Urinary bladder (tissue), 4 donors: ENCODE measurements around the gene NKIRAS2. TPM values are rescaled to one million over a fixed set of nuclear protein-coding genes. Genes with fewer than 3 reads are reported as not detected.
A peak's percentile ranks its signal among the peaks of the same experiment; 100 is the strongest.

Experiments used
- DNase-seq: peaks from one replicate; pipeline ENCODE4 v3.0.0-alpha.2; 2015; ENCODE audit errors: extremely low spot score
- H3K27ac ChIP-seq: one replicate; pipeline ENCODE4 v1.5.1; 2013; ENCODE audit warnings: low read depth, mild to moderate bottlenecking, moderate library complexity
- H3K36me3 ChIP-seq: one replicate; pipeline ENCODE4 v1.6.1; 2013; ENCODE audit warnings: mild to moderate bottlenecking, moderate library complexity; ENCODE audit not compliant: insufficient read depth
- H3K4me1 ChIP-seq: one replicate; pipeline ENCODE4 v1.6.1; 2013; ENCODE audit warnings: mild to moderate bottlenecking, moderate library complexity; ENCODE audit not compliant: insufficient read depth
- H3K4me3 ChIP-seq: one replicate; pipeline ENCODE4 v1.5.1; 2013; ENCODE audit warnings: low read depth, low read length
- WGBS: extraction: QIAGEN DNeasy Blood & Tissue Kit; methylation state at CpG from one replicate; pipeline ENCODE4 v1.1.7; 2013; 5-methylcytosine and 5-hydroxymethylcytosine counted together
- polyA plus RNA-seq: library from polyadenylated mRNA; stranded (reverse); fragments of 200-250 nt; gene quantifications from one replicate; pipeline ENCODE4 v1.2.3, GENCODE V29; 2013
- total RNA-seq: library from RNA; depleted of rRNA; stranded (reverse); fragments of >200 nt; gene quantifications from one replicate; pipeline ENCODE4 v1.2.3, GENCODE V29; 2014
- donor health status: healthy with polysubstance abuse.
- donor health status: healthy.

NKIRAS2 gene
- total and polyA plus RNA-seq, 2 donors = 14.4 to 52.0 TPM

GRCh38 chr17:42025936-42026335, 6.0 kb downstream of the NKIRAS2 start:
- WGBS = 97% methylated on average over 3 of the region's 3 CpGs
- no peaks in the 10 kb centered on the region for H3K4me1 ChIP-seq

GRCh38 chr17:42026857-42027589, 7.1 kb downstream of the NKIRAS2 start:
- Histone ChIP-seq H3K36me3 (peaks cover 3% of the 10 kb centered on the region), H3K4me3 (no peak overlapping the region), H3K4me1 (no peaks in the 10 kb centered on the region), H3K27ac (no peak overlapping the region)
- DNase-seq = no peak
- WGBS = 27% methylated on average over 17 of the region's 17 CpGs

More at GRCh38 chr17:42025936-42026335, 6.0 kb downstream of the NKIRAS2 start:
- Histone ChIP-seq H3K36me3 (peaks cover 3% of the 10 kb centered on the region), H3K4me3 (no peak overlapping the region), H3K27ac (no peak overlapping the region)
- no peak for DNase-seq

- Histone ChIP-seq H3K4me1 (no peaks in the 10 kb centered on the region), H3K36me3 (peaks cover 1% of the 10 kb centered on the region), H3K27ac (no peak overlapping the region), H3K4me3 (no peak overlapping the region)
- DNase-seq = no peak
- 41% methylated on average over 5 of the region's 5 CpGs for WGBS
Observed at GRCh38 chr17:42027590-42027889, 7.7 kb downstream of the NKIRAS2 start.

GRCh38 chr17:42027961-42028790, 8.3 kb downstream of the NKIRAS2 start:
- H3K27ac ChIP-seq = no peak overlapping the region
- no peaks in the 10 kb centered on the region for H3K4me1 ChIP-seq
- no peak for DNase-seq
- 47% methylated on average over 19 of the region's 19 CpGs for WGBS
- H3K4me3 ChIP-seq = no peak overlapping the region
- H3K36me3 ChIP-seq = no peaks in the 10 kb centered on the region

GRCh38 chr17:42028791-42029127, 8.9 kb downstream of the NKIRAS2 start:
- H3K27ac ChIP-seq = no peak overlapping the region
- no peak overlapping the region for H3K4me3 ChIP-seq
- no peaks in the 10 kb centered on the region for H3K4me1 ChIP-seq
- no peaks in the 10 kb centered on the region for H3K36me3 ChIP-seq
- 77% methylated on average over 7 of the region's 7 CpGs for WGBS
- DNase-seq = no peak

- Histone ChIP-seq H3K4me3 (no peak overlapping the region), H3K36me3 (no peaks in the 10 kb centered on the region), H3K4me1 (no peaks in the 10 kb centered on the region), H3K27ac (no peak overlapping the region)
- DNase-seq = no peak
- 43% methylated on average over 6 of the region's 6 CpGs for WGBS
Observed at GRCh38 chr17:42031584-42031983, 11.7 kb downstream of the NKIRAS2 start.

- no peak for DNase-seq
- Histone ChIP-seq H3K36me3 (no peaks in the 10 kb centered on the region), H3K27ac (no peak overlapping the region), H3K4me1 (no peaks in the 10 kb centered on the region), H3K4me3 (no peak overlapping the region)
- 40% methylated on average over 6 of the region's 6 CpGs for WGBS
Observed at GRCh38 chr17:42034059-42034458, 14.2 kb downstream of the NKIRAS2 start.

- 79% methylated on average over 5 of the region's 5 CpGs for WGBS
- no peak for DNase-seq
- Histone ChIP-seq H3K36me3 (no peaks in the 10 kb centered on the region), H3K4me1 (peaks cover 1% of the 10 kb centered on the region), H3K4me3 (no peak overlapping the region), H3K27ac (no peak overlapping the region)
Observed at GRCh38 chr17:42038221-42038973, 18.5 kb downstream of the NKIRAS2 start.

- Histone ChIP-seq H3K4me3 (peak overlapping the region; percentile 14), H3K36me3 (no peaks in the 10 kb centered on the region), H3K27ac (no peak overlapping the region), H3K4me1 (peaks cover 1% of the 10 kb centered on the region)
- no peak for DNase-seq
- WGBS = 35% methylated on average over 77 of the region's 77 CpGs
Observed at GRCh38 chr17:42039794-42040763, 20.2 kb downstream of the NKIRAS2 start.

GRCh38 chr17:42040818-42041217, 20.9 kb downstream of the NKIRAS2 start:
- H3K27ac ChIP-seq = no peak overlapping the region
- no peak overlapping the region for H3K4me3 ChIP-seq
- 95% methylated on average over 10 of the region's 10 CpGs for WGBS

GRCh38 chr17:42041619-42042018, 21.7 kb downstream of the NKIRAS2 start:
- Histone ChIP-seq H3K36me3 (no peaks in the 10 kb centered on the region), H3K4me3 (no peak overlapping the region)
- no peak for DNase-seq

More at GRCh38 chr17:42040818-42041217, 20.9 kb downstream of the NKIRAS2 start:
- DNase-seq = no peak
- Histone ChIP-seq H3K36me3 (no peaks in the 10 kb centered on the region), H3K4me1 (peaks cover 1% of the 10 kb centered on the region)

GRCh38 chr17:42042598-42043319, 22.9 kb downstream of the NKIRAS2 start:
- WGBS = 91% methylated on average over 20 of the region's 20 CpGs
- H3K4me3 ChIP-seq = no peak overlapping the region
- no peaks in the 10 kb centered on the region for H3K36me3 ChIP-seq
- no peak for DNase-seq
- H3K4me1 ChIP-seq = peaks cover 1% of the 10 kb centered on the region
- H3K27ac ChIP-seq = no peak overlapping the region

More at GRCh38 chr17:42041619-42042018, 21.7 kb downstream of the NKIRAS2 start:
- Histone ChIP-seq H3K4me1 (peaks cover 1% of the 10 kb centered on the region), H3K27ac (no peak overlapping the region)
